Keratinocyte (primary cell): ENCODE measurements around the gene NRDC.

Experiments
- EZH2 ChIP-seq: IDR thresholded peaks from one replicate; pipeline ENCODE4 v1.6.1; 2012; ENCODE audit warnings: inconsistent platforms, mild to moderate bottlenecking, low read length, moderate library complexity
- TF ChIP-seq, protein P1 (sequence below), 3 experiments: IDR thresholded peaks in 1 of 3; conservative IDR thresholded peaks in 1 of 3; optimal IDR thresholded peaks in 1 of 3; 2 replicates in 2 of 3; 3 replicates in 1 of 3; pipeline versions ENCODE3 to v1.5.1; 2011; ENCODE audit warnings: low read length in 3 of 3, mild to moderate bottlenecking in 3 of 3, moderate library complexity in 2 of 3, control low read depth in 1 of 3, inconsistent platforms in 1 of 3; ENCODE audit not compliant: insufficient read depth in 2 of 3; ENCODE audit errors: extremely low read depth in 1 of 3

DNA sequence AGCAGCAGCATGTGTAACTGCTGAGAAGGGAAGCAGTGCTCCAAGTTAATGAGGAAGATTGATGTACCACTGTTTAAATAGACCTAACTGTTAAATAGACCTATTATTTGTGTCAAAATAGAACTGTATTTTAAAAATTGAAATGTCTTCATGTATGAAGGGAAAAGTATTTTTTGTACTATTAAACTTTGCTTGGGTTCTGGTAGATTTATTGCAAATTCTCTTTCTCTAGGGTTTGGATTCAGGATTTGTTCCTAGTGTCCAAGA, 133.3 kb downstream of the NRDC start:
- TF ChIP-seq, protein P1, sequence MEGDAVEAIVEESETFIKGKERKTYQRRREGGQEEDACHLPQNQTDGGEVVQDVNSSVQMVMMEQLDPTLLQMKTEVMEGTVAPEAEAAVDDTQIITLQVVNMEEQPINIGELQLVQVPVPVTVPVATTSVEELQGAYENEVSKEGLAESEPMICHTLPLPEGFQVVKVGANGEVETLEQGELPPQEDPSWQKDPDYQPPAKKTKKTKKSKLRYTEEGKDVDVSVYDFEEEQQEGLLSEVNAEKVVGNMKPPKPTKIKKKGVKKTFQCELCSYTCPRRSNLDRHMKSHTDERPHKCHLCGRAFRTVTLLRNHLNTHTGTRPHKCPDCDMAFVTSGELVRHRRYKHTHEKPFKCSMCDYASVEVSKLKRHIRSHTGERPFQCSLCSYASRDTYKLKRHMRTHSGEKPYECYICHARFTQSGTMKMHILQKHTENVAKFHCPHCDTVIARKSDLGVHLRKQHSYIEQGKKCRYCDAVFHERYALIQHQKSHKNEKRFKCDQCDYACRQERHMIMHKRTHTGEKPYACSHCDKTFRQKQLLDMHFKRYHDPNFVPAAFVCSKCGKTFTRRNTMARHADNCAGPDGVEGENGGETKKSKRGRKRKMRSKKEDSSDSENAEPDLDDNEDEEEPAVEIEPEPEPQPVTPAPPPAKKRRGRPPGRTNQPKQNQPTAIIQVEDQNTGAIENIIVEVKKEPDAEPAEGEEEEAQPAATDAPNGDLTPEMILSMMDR (optimal IDR thresholded peaks at IDR 0.05 in 1 of 3, IDR thresholded peaks at IDR 0.05 in 1 of 3, conservative IDR thresholded peaks at IDR 0.05 in 1 of 3; ENCODE audit: extremely low read depth in 1 of 3, insufficient read depth in 2 of 3, low read length in 3 of 3): no peak
- no peak for TF ChIP-seq EZH2
